LHCN-M2 (cell line): ENCODE data around the gene TRUB2. TPM values are rescaled to one million over a fixed set of nuclear protein-coding genes. Genes with fewer than 3 reads are reported as not detected.
A peak's percentile ranks its signal among the peaks of the same experiment; 100 is the strongest.

Source experiments
- DNase-seq: peaks from one replicate; pipeline ENCODE4 v3.0.0-alpha.2; 2012; ENCODE audit warnings: low read depth
- polyA plus RNA-seq: library from polyadenylated mRNA; unstranded; fragments of >200 nt; gene quantifications from one replicate; pipeline ENCODE4 v1.2.1, GENCODE V29; 2012; ENCODE audit warnings: missing spikeins
- total RNA-seq: library from RNA; depleted of rRNA; stranded (reverse); fragments of >200 nt; gene quantifications from 2 replicates; pipeline ENCODE4 v1.2.3, GENCODE V29; 2014; rRNA removed

TRUB2 gene, protein sequence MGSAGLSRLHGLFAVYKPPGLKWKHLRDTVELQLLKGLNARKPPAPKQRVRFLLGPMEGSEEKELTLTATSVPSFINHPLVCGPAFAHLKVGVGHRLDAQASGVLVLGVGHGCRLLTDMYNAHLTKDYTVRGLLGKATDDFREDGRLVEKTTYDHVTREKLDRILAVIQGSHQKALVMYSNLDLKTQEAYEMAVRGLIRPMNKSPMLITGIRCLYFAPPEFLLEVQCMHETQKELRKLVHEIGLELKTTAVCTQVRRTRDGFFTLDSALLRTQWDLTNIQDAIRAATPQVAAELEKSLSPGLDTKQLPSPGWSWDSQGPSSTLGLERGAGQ
- 15.6 and 19.2 TPM in 2 replicates for total RNA-seq
- 31.5 TPM for polyA plus RNA-seq

DNA sequence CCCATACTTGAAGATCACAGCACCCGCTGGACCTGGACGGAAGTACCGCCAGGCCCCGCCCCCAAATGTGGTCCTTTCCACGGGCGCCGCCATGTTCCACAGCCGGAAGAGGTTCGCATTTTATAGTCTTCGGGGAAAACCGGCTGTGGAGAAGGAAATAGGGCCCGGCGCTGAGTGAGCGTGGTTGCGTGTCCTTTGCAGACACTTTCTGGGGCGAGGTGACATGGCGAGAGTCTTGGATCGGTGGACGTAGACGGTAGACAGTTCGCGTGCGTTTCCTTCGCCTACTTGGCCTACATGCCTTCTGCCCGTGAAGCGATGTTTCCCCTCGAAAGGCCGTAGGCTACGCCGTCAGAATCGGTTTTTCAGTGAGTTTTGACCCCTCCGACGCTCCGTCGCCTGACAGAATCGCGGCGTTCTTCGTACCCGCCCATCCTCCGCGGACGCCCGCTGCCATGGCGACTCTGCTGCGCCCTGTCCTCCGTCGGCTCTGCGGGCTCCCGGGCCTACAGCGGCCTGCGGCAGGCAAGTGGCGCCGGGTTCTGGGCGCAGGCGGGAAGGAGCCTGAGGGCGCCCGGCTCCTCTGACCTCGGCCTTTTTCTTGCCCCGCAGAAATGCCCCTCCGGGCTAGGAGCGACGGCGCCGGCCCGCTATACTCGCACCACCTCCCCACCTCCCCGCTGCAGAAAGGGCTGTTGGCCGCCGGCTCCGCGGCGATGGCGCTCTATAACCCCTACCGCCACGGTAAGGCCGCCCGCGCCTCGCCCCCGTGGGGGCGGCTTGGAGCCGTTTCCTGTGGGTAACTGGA is at the start of gene TRUB2, which contains the start of gene COQ4:
Gene TRUB2 (minus strand): TSS at position 44 of the 808 bp plus-strand sequence. CDS start 39 bp downstream, at position 5.
Gene COQ4 (plus strand): TSS at position 436 of the 808 bp plus-strand sequence. CDS start 20 bp downstream, at position 456.
- peak; percentile 93 for DNase-seq

GRCh38 chr9:128371630-128372117 is 49.4 kb upstream of the TRUB2 start:
- DNase-seq, result no peak

DNA sequence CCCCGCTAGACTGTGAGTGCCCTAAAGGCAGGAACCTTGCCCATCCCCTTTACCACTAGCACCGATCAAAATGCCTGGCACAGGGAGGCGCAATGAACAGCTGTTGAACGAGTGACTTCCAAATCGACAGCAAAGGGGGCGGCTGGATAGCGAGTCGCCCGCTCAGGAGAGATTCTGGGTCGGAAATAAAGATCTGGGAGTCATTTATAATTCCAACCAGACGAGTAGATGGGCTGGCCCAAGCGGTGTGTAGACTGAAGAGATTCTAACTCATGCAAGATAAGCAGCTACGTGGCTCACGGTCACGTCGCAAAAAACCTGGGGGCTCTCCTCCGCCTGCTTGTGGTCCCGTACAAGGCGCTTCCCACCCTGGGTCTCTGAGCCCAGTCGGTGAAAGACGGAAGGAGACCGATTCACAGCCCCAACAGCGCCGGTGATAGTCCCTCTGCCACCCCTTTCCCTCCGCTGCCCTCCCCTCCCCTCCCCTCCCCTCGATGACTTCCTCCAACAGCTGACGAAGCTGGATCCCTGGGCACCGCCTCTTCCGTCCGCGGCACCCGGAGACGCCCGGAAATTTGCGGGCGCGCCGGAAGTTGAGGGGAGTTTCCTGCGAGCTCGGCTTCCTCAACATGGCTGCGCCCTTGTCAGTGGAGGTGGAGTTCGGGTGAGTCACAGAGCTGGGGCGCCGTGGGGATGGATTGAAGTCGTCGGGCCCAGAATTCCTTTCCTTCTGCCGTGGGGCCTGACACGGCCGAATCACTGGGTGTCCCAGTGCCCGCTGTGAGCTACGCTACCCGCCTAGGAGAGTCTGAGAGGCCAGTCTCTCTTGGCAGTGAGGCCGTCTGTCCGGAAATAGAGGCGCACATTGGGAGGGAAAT is 48.7 kb upstream of the TRUB2 start, which contains the start of gene URM1:
Gene URM1 (plus strand): TSS at position 623 of the 878 bp plus-strand sequence. CDS start 7 bp downstream, at position 630.
- DNase-seq, result peak; percentile 96

- no peak for DNase-seq
Observed at GRCh38 chr9:128370367-128370751, 48.1 kb upstream of the TRUB2 start.

GRCh38 chr9:128369024-128369706 is 46.9 kb upstream of the TRUB2 start:
- DNase-seq, result no peak

- no peak for DNase-seq
Observed at GRCh38 chr9:128365525-128365924, 43.3 kb upstream of the TRUB2 start.

- peak; percentile 48 for DNase-seq
Observed at GRCh38 chr9:128362774-128363173, 40.5 kb upstream of the TRUB2 start.

GRCh38 chr9:128361986-128362646 is 39.9 kb upstream of the TRUB2 start:
- DNase-seq, result peak; percentile 90

DNA sequence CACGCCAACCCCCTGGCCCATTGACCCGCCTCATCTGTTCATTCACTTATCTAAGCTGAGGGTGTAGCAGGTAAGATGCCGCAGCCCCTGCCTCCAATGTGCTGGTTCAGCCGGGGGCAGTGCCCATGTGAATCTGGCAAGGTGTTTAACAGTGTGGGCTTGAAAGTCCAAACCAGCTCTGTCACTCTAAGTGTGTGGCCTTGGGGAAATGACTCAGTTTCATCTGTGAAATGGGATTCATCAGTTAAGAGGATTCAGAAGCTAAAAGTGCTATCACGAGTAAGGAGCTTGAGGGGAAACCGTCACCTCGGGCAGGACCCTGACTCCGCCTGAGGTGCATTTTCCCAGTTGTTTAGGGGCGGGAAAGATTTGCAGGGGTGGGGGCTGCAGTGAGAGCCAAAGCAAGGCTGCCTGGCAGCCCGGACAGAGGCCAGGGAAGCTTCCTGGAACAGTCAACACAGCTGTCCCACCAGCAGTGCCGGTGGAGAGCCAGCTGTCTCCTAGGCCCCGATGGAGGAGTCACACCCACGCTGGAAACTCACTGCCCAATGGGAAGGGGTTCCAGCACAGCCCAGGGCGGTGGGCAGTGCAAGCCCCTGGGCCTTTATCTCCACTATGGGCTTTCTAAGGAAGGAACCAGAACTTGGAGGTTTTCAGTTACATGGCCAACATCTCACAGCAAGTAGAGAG is 39.2 kb upstream of the TRUB2 start:
- peak; percentile 78 for DNase-seq

DNA sequence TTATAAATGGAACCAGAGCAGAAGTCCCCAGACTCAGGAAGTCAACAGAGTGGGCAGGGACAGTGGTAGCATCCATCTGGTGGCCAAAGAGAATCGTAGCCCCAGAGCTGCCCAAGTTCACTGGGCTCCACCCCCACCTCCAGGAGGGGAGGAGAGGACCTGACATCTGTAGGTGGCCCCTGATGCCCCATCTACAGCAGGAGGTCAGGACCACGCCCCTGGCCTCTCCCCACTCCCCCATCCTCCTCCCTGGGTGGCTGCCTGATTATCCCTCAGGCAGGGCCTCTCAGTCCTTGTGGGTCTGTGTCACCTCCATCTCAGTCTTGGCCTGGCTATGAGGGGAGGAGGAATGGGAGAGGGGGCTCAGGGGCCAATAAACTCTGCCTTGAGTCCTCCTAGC is 38.6 kb upstream of the TRUB2 start:
- no peak for DNase-seq

GRCh38 chr9:128358861-128359260 is 36.6 kb upstream of the TRUB2 start:
- no peak for DNase-seq

DNA sequence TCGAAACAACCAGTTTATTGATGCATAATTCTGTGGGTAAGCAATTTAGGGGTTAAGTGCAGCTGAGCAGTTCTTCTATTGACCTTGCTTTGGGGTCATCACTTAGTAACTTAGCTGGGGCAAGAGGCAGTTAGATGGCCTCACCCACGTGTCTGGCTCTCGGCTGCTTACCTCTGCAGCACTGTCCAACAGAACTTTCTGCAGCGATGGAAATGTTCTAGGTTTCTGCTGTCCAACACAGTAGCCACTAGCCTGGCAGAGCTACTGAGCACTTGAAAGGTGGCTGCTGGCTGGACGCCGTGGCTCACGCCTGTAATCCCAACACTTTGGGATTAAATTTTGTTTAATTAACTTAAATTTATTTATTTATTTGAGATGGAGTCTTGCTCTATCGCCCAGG is 35.8 kb upstream of the TRUB2 start:
- DNase-seq, result no peak

- no peak for DNase-seq
Observed at GRCh38 chr9:128355451-128355850, 33.2 kb upstream of the TRUB2 start.

GRCh38 chr9:128349772-128350171 is 27.5 kb upstream of the TRUB2 start:
- DNase-seq, result no peak

DNA sequence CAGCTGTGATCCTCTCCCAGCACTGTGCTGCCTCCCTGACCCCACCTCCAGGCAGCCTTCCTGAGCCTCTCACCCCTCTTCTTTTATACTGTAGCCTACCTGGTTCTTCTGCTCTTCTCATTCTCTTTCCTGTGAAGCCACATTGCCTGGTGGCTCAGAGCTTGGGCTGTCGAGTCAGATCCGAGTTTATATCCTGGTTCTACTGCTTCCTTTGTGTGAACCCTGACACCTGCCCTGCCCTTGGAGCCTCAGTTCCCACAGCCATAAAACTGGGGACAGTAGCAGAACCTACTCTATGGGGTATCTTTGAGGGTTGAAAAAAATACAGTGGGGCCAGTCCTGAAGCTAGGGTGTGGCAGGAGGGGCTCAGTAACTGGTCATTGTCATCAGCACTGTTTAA is 26.9 kb upstream of the TRUB2 start:
- DNase-seq, result no peak

DNA sequence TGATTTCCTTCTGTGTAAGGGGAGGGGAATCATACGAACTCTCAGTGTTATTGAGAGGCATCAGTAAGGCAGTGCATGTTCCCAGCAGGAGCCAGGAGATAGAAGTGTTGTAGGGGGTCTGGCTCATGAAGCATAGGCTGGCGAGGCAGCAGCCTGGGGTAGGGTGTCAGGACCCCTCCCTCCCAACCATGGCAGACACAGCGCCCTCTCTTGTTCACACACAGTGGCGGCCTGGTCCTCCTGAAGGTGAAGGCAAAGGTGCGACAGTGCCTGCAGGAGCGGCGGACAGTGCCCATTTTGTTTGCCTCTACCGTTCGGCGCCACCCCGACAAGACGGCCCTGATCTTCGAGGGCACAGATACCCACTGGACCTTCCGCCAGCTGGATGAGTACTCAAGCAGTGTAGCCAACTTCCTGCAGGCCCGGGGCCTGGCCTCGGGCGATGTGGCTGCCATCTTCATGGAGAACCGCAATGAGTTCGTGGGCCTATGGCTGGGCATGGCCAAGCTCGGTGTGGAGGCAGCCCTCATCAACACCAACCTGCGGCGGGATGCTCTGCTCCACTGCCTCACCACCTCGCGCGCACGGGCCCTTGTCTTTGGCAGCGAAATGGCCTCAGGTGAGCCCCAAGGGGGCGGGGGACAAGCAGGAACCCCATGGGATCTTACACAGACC is 22.8 kb upstream of the TRUB2 start:
- no peak for DNase-seq

DNA sequence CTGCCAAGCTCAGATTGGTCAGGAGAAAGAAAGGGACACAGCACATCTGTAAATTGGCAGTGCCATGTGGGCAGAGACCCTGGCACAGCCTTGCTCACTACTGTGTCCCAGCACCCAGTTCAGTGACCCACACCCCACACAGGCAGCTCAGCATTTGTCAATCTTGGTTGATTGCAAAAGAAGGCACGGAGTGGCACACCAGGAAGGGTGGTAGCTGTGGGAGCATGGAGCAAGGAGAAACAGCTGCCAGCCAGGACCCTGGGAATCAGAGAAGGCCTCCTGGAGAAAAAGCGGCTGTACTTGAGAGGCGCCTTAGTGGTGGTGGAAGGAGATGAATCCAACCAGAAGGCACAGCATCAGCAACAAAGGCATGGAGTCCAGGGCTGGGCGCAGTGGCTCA is 21.6 kb upstream of the TRUB2 start:
- no peak for DNase-seq

- DNase-seq, result no peak
Observed at GRCh38 chr9:128342971-128343680, 20.9 kb upstream of the TRUB2 start.
